Gastrocnemius medialis (tissue), 4 donors: ENCODE measurements around the gene DYNC2H1.

ENCODE experiments used
- CTCF ChIP-seq, 5 experiments: fragments of 450-650 bp in 3 of 5; fragments of 200-600 bp in 2 of 5; sonication (generic) in 2 of 5; IDR thresholded peaks in 4 of 5; conservative IDR thresholded peaks in 1 of 5; 1 replicate in 4 of 5; 2 replicates in 1 of 5; pipeline ENCODE4 v1.5.1; 2016 to 2019; ENCODE audit warnings: antibody characterized with exemption in 5 of 5, mild to moderate bottlenecking in 3 of 5, moderate library complexity in 3 of 5
- POLR2A ChIP-seq, 2 donors: fragments of 450-650 bp; IDR thresholded peaks; one replicate each; pipeline ENCODE4 v1.6.1; 2017; ENCODE audit warnings: antibody characterized with exemption in 2 of 2, mild to moderate bottlenecking in 2 of 2, moderate library complexity in 2 of 2

DNA sequence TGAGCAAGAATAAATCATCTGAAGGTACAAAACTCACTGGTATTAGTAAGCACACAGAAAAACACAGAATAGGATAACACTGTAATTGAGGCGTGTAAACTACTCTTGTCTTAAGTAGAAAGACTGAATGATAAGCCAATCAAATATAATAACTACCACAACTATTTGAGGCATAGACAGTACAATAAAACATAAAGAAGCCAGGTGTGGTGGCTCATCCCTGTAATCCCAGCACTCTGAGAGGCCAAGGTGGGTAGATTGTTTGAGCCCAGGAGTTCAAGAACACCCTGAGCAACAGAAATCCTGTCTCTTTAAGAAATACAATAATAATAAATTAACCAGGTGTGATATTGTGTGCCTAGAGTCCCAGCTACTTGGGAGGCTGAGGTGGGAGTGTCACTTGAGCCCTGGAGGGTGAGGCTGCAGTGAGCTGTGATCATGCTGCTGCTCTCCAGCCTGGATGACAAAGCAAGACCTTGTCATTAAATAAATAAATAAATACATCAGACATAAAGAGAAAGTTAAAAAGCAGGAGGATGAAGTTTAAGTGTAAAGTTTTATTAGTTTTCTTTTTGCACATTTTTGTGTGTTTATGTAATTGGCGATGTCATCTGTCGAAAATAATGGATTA is 390.6 kb downstream of the DYNC2H1 start:
- TF ChIP-seq CTCF (IDR thresholded peaks at IDR 0.05 in 4 of 5, conservative IDR thresholded peaks at IDR 0.05 in 1 of 5) (no peak), POLR2A (IDR thresholded peaks at IDR 0.05) (no peak)
